PFSK-1 (cell line): ENCODE results near the gene DR1.

Experiments
- FOXP2 ChIP-seq: optimal IDR thresholded peaks from 2 replicates; pipeline ENCODE3; 2011; ENCODE audit warnings: borderline replicate concordance, control low read depth, inconsistent platforms; ENCODE audit not compliant: insufficient read depth; ENCODE audit errors: extremely low read length, extremely low read depth
- POLR2AphosphoS5 ChIP-seq: IDR thresholded peaks from 2 replicates; pipeline ENCODE4 v1.6.1; 2012; ENCODE audit warnings: low read depth, mild to moderate bottlenecking, control low read depth, low read length, moderate library complexity
- SIN3A ChIP-seq: IDR thresholded peaks from 2 replicates; pipeline ENCODE4 v1.6.1; 2012; ENCODE audit warnings: mild to moderate bottlenecking, low read length, moderate library complexity, borderline replicate concordance; ENCODE audit not compliant: insufficient read depth
- TAF1 ChIP-seq: IDR thresholded peaks from 2 replicates; pipeline ENCODE4 v1.6.1; 2012; ENCODE audit warnings: low read length, control low read depth, borderline replicate concordance; ENCODE audit not compliant: insufficient read depth
- TF ChIP-seq, protein P1 (sequence below), 2 experiments: IDR thresholded peaks; 2 replicates each; pipeline versions ENCODE4 v1.6.1 to v1.8.0; 2011 to 2012; ENCODE audit warnings: low read depth in 2 of 2, low read length in 2 of 2, control low read depth in 1 of 2, inconsistent platforms in 1 of 2, mild to moderate bottlenecking in 1 of 2, moderate library complexity in 1 of 2; ENCODE audit not compliant: insufficient read depth in 1 of 2

The DR1 gene

DNA sequence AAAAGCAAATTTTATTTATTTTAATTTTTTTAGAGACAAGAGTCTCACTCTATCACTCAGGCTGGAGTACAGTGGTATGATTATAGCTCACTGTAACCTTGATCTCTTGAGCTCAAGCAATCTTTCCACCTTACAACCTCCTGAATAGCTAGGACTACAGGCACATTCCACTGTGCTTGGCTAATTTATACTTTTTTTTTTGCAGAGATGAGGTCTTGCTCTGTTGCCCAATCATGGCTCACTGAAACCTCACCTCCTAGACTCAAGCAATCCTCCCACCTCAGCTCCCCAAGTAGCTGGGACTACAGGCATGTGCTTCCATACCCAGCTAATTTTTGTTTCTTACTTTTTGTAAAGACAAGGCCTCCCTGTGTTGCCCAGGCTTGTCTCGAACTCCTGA is 49.5 kb downstream of the DR1 start:
- TF ChIP-seq POLR2AphosphoS5, result no peak
- no peak for TF ChIP-seq SIN3A
- TF ChIP-seq FOXP2, result no peak
- no peak for TF ChIP-seq TAF1
- TF ChIP-seq, protein P1, sequence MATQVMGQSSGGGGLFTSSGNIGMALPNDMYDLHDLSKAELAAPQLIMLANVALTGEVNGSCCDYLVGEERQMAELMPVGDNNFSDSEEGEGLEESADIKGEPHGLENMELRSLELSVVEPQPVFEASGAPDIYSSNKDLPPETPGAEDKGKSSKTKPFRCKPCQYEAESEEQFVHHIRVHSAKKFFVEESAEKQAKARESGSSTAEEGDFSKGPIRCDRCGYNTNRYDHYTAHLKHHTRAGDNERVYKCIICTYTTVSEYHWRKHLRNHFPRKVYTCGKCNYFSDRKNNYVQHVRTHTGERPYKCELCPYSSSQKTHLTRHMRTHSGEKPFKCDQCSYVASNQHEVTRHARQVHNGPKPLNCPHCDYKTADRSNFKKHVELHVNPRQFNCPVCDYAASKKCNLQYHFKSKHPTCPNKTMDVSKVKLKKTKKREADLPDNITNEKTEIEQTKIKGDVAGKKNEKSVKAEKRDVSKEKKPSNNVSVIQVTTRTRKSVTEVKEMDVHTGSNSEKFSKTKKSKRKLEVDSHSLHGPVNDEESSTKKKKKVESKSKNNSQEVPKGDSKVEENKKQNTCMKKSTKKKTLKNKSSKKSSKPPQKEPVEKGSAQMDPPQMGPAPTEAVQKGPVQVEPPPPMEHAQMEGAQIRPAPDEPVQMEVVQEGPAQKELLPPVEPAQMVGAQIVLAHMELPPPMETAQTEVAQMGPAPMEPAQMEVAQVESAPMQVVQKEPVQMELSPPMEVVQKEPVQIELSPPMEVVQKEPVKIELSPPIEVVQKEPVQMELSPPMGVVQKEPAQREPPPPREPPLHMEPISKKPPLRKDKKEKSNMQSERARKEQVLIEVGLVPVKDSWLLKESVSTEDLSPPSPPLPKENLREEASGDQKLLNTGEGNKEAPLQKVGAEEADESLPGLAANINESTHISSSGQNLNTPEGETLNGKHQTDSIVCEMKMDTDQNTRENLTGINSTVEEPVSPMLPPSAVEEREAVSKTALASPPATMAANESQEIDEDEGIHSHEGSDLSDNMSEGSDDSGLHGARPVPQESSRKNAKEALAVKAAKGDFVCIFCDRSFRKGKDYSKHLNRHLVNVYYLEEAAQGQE (IDR thresholded peaks at IDR 0.05; ENCODE audit: insufficient read depth in 1 of 2, low read depth in 2 of 2, low read length in 2 of 2), result no peak

DNA sequence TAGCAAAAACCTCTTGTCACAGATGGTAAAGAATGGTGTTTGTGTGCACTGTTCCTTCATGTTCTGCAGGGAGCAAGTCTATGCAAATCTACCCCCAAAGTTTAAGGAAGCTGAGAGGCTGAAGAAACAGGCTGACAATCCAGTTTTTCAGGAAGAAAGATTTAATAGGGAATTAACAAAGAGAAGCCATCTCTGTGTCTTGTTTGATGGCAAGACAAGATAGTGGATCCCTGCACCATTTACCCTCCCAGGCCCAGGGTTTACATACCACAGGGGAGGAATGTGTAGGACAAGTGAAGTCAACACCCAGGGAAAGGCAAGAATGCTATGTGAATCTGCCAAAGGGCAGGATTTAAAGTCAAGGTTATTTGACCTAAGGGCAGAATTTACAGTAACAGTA is 54.1 kb downstream of the DR1 start:
- TF ChIP-seq, protein P1 (IDR thresholded peaks at IDR 0.05; ENCODE audit: insufficient read depth in 1 of 2, low read depth in 2 of 2, low read length in 2 of 2), result no peak
- TF ChIP-seq POLR2AphosphoS5, result no peak
- no peak for TF ChIP-seq TAF1
- TF ChIP-seq FOXP2, result no peak

DNA sequence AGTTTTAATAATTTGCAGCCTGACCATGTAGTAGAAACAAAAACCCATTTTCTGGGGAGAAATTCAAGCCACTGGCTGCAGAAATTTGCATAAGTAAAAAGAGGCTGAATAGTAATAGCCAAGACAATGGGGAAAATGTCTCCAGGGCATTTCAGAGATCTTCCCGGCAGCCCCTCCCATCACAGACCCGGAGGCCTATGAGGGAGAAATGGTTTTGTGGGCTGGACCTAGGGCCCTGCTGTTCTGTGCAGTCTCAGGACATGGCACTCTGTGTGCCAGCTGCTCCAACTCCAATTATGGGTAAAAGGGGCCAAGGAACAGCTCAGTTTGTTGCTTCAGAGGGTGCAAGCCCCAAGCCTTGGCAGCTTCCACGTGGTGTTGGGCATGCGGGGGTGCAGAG is 62.5 kb downstream of the DR1 start:
- TF ChIP-seq TAF1 (no peak), POLR2AphosphoS5 (no peak), SIN3A (no peak), FOXP2 (no peak)
- TF ChIP-seq, protein P1 (IDR thresholded peaks at IDR 0.05; ENCODE audit: insufficient read depth in 1 of 2, low read depth in 2 of 2, low read length in 2 of 2), result no peak

DNA sequence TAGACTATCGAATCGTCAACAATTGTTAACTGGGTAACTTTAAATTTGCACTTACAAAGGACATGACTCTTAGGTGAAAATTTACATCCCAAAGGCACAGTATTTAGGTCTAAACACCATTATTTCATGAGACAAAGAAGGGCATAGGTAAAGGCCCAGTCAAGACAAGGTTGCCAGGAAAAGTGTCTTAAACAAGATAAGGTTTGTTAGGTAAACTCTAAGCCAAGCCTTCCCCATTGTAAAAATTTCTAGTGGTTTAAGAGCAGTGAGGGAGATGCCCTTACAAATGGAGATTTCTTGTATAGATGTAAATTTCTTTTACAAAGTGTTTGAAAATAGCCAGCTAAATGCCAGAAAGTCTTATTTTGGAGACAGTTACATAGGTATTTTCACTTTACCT is 65.3 kb downstream of the DR1 start:
- TF ChIP-seq FOXP2, result no peak
- no peak for TF ChIP-seq TAF1
- TF ChIP-seq POLR2AphosphoS5, result no peak
- TF ChIP-seq, protein P1 (IDR thresholded peaks at IDR 0.05; ENCODE audit: insufficient read depth in 1 of 2, low read depth in 2 of 2, low read length in 2 of 2), result no peak
- no peak for TF ChIP-seq SIN3A

DNA sequence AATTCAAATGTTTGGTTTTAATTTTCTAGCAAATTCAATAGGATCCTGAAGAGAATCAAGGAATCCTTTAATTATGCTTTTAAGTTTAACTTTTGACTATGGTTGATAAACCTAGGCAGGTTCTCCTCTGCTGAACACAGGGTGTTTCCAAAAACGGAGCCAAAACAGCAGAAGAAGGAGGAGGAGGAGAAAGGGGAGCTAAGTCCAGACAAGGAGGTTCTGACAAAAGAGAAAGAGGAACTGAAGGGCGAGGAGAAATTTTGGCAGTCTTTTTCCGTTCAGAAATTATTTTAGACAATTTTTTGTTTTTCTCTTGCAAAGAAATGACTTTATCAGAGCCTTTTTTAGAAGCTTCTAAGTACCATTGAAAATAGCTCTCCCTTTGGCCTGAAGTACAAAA is 69.0 kb downstream of the DR1 start:
- no peak for TF ChIP-seq SIN3A
- TF ChIP-seq FOXP2, result no peak
- TF ChIP-seq TAF1, result no peak
- TF ChIP-seq, protein P1 (IDR thresholded peaks at IDR 0.05; ENCODE audit: insufficient read depth in 1 of 2, low read depth in 2 of 2, low read length in 2 of 2), result no peak
- TF ChIP-seq POLR2AphosphoS5, result no peak
